IMR-90 (cell line): ENCODE measurements around the gene PTGDR2.

Experiments used
- CEBPB ChIP-seq: IDR thresholded peaks from 2 replicates; pipeline ENCODE4 v1.6.1; 2012; ENCODE audit warnings: low read depth, low read length, improper control_type of control experiment
- CTCF ChIP-seq: conservative IDR thresholded peaks from 2 replicates; pipeline ENCODE4 v1.5.1; 2012; ENCODE audit warnings: mild to moderate bottlenecking, low read depth, low read length, improper control_type of control experiment
- MXI1 ChIP-seq: IDR thresholded peaks from 2 replicates; pipeline ENCODE4 v1.6.1; 2012; ENCODE audit warnings: low read depth, mild to moderate bottlenecking, low read length, moderate library complexity, borderline replicate concordance
- POLR2A ChIP-seq: IDR thresholded peaks from 2 replicates; pipeline ENCODE4 v1.6.1; 2012; ENCODE audit warnings: mild to moderate bottlenecking, low read depth, low read length
- RAD21 ChIP-seq: IDR thresholded peaks from 2 replicates; pipeline ENCODE4 v1.6.1; 2012; ENCODE audit warnings: low read length, improper control_type of control experiment
- RCOR1 ChIP-seq: IDR thresholded peaks from 2 replicates; pipeline ENCODE4 v1.6.1; 2012; ENCODE audit warnings: mild to moderate bottlenecking, low read length, improper control_type of control experiment; ENCODE audit not compliant: insufficient replicate concordance
- SMC3 ChIP-seq: fragments of 150-350 bp; IDR thresholded peaks from 2 replicates; pipeline ENCODE4 v1.6.1; 2016; ENCODE audit warnings: low read depth, mild to moderate bottlenecking, antibody characterized with exemption, low read length, moderate library complexity
- USF2 ChIP-seq: fragments of 150-350 bp; IDR thresholded peaks from 2 replicates; pipeline ENCODE4 v1.6.1; 2017; ENCODE audit warnings: mild to moderate bottlenecking, antibody characterized with exemption, low read length, low read depth

GRCh38 chr11:60867871-60868681, 12.3 kb upstream of the PTGDR2 start:
- TF ChIP-seq CTCF, result no peak
- TF ChIP-seq USF2, result no peak
- TF ChIP-seq RCOR1, result no peak
- no peak for TF ChIP-seq CEBPB
- TF ChIP-seq POLR2A, result no peak
- no peak for TF ChIP-seq SMC3
- TF ChIP-seq MXI1, result no peak
- TF ChIP-seq RAD21, result no peak
